Renal pelvis (tissue), 3 donors: Measurements from ENCODE around the gene OR6F1. TPM values are rescaled to one million over a fixed set of nuclear protein-coding genes. Genes with fewer than 3 reads are reported as not detected.

Experiments used
- polyA plus RNA-seq, 3 donors: library from polyadenylated mRNA; unstranded; fragments of 120-200 nt; gene quantifications; one replicate each; pipeline ENCODE4 v1.2.1, GENCODE V29; 2013; ENCODE audit not compliant: insufficient read length in 3 of 3

OR6F1 gene
- polyA plus RNA-seq, 3 donors, result not detected

Other genes starting within 250 kb of the OR6F1 start
- gene OR2C3, start 180.2 kb downstream of the OR6F1 start, polyA plus RNA-seq, result under 1 TPM; 0.23 to 0.99 (median 0.90) TPM
- 1 to 10 TPM in 1 of 3 donors, under 1 TPM in 2; 0.38 to 1.3 (median 0.58) TPM for gene GCSAML, start 167.5 kb downstream of the OR6F1 start, polyA plus RNA-seq
- not detected for gene OR2G2, start 128.3 kb downstream of the OR6F1 start, polyA plus RNA-seq
- not detected for gene OR2G3, start 111.1 kb downstream of the OR6F1 start, polyA plus RNA-seq
- gene OR13G1, start 36.9 kb downstream of the OR6F1 start, polyA plus RNA-seq, result under 1 TPM in 1 of 3 donors, not detected in 2; 0.06 TPM
- not detected for gene OR14K1, start 22.0 kb upstream of the OR6F1 start, polyA plus RNA-seq
- not detected for gene OR14A2, start 31.5 kb upstream of the OR6F1 start, polyA plus RNA-seq
- not detected for gene OR1C1, start 43.9 kb upstream of the OR6F1 start, polyA plus RNA-seq
- gene OR14A16, start 107.5 kb upstream of the OR6F1 start, polyA plus RNA-seq, result not detected
- gene OR11L1, start 125.2 kb upstream of the OR6F1 start, polyA plus RNA-seq, result not detected
- 1 to 10 TPM in 2 of 3 donors, under 1 TPM in 1; 0.75 to 1.9 (median 1.1) TPM for gene TRIM58, start 140.5 kb upstream of the OR6F1 start, polyA plus RNA-seq
- under 1 TPM; 0.20 to 0.55 (median 0.24) TPM for gene OR2W3, start 178.9 kb upstream of the OR6F1 start, polyA plus RNA-seq
- gene OR2T8, start 203.6 kb upstream of the OR6F1 start, polyA plus RNA-seq, result not detected
- gene OR2AJ1, start 208.2 kb upstream of the OR6F1 start, polyA plus RNA-seq, result not detected
- not detected for gene OR2L8, start 232.2 kb upstream of the OR6F1 start, polyA plus RNA-seq
- not detected for gene OR2AK2, start 248.6 kb upstream of the OR6F1 start, polyA plus RNA-seq